ENCODE results near the gene MARS1. TPM values are rescaled to one million over a fixed set of nuclear protein-coding genes. Genes with fewer than 3 reads are reported as not detected.
"Not testable (repeated sequence)": the region's sequence is repeated elsewhere in the genome, so short reads cannot be mapped to it uniquely, and the experiment has no call there.

MARS1 gene
- total RNA-seq, result 10 to 100 TPM; 53.2 to 81.0 (median 62.7) TPM

DNA sequence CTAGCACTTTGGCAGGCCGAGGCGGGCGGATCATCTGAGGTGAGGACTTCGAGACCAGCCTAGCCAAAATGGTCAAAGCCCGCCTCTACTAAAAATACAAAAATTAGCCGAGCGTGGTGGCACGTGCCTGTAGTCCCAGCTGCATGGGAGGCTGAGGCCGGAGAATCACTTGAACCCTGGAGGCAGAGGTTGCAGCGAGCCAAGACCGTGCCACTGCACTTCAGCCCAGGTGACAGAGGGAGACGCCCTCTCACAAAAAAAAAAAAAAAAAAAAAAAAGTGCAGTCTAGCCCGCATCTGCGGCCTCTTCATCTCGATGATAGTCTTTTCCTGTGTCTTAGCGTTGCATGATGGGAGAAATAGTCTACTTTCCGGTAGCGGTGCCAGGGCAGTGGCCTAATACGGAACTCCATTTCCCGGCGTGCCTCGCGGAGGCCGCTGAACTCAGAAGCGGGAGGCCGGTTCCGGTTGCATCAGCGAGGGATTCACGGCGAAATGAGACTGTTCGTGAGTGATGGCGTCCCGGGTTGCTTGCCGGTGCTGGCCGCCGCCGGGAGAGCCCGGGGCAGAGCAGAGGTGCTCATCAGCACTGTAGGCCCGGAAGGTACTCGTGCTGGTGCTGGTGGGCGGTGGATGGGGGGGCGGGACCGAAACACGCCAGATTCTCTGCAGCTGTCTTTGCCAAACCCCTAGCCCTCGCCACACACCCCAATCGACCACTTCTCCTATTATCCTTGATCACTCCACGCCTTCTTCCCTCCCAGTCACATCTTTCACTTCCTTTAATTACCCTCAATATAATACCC lies at the start of gene MARS1:
Gene MARS1, plus strand, starts transcription at position 472 of the 805 bp plus-strand sequence. Its CDS starts 23 bp downstream, at position 495.
- peak; percentile 17 for TF ChIP-seq POLR2A (IDR thresholded peaks at IDR 0.05; ENCODE audit: low read depth)
- no peak for TF ChIP-seq EP300 (IDR thresholded peaks at IDR 0.05)
- TF ChIP-seq, protein P1, sequence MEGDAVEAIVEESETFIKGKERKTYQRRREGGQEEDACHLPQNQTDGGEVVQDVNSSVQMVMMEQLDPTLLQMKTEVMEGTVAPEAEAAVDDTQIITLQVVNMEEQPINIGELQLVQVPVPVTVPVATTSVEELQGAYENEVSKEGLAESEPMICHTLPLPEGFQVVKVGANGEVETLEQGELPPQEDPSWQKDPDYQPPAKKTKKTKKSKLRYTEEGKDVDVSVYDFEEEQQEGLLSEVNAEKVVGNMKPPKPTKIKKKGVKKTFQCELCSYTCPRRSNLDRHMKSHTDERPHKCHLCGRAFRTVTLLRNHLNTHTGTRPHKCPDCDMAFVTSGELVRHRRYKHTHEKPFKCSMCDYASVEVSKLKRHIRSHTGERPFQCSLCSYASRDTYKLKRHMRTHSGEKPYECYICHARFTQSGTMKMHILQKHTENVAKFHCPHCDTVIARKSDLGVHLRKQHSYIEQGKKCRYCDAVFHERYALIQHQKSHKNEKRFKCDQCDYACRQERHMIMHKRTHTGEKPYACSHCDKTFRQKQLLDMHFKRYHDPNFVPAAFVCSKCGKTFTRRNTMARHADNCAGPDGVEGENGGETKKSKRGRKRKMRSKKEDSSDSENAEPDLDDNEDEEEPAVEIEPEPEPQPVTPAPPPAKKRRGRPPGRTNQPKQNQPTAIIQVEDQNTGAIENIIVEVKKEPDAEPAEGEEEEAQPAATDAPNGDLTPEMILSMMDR (IDR thresholded peaks at IDR 0.05), result peak in 1 of 3 experiments; percentile 18
- TF ChIP-seq POLR2AphosphoS5 (IDR thresholded peaks at IDR 0.05), result peak; percentile 90 to 98
- H3K27ac ChIP-seq (replicated peaks in 1 of 4), result peak within 1 kb of the TSS; percentile 79 to 88 (median 86)
- H3K27me3 ChIP-seq, result peaks cover 0 to 10% (median 0%) of the 10 kb centered on the region in 4 donors
- H3K9me3 ChIP-seq, result no peaks in the 10 kb centered on the region
- 10% methylated on average over 38 of the region's 47 CpGs for WGBS
- H3K4me1 ChIP-seq, result peaks cover 15 to 20% (median 17%) of the 10 kb centered on the region in 4 donors
- peak; percentile 98 for DNase-seq (ENCODE audit: extremely low spot score)
- peak within 1 kb of the TSS; percentile 71 to 96 (median 92) for H3K4me3 ChIP-seq
- intact Hi-C loops (cut with DNase I), result no loop called here
- H3K36me3 ChIP-seq, result peaks cover 23 to 38% (median 37%) of the 10 kb centered on the region in 4 donors

DNA sequence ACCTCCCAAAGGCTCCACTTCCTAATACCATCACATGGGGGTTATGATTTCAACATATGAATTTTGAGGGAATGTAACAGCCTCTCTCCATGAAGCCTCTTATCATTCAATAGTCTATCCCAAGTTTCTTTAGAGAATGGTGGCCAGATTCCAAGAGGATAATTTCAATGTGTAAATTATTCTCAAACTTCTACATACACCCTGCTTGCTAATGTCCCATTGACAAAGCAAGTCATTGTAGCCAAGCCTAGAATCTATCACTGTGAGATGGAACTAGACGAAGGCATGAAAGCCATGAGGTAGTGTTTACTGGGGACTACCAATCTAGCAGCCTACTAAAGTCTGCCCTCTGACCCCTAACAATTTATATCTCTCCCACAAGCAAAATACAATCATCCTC lies 49.5 kb upstream of the MARS1 start:
- H3K27me3 ChIP-seq, result no peaks in the 10 kb centered on the region
- no peak overlapping the region for H3K27ac ChIP-seq (replicated peaks in 1 of 4)
- no peak overlapping the region for H3K4me3 ChIP-seq
- TF ChIP-seq POLR2A (IDR thresholded peaks at IDR 0.05; ENCODE audit: low read depth) (no peak), EP300 (IDR thresholded peaks at IDR 0.05) (no peak), POLR2AphosphoS5 (IDR thresholded peaks at IDR 0.05) (no peak)
- TF ChIP-seq, protein P1 (IDR thresholded peaks at IDR 0.05), result no peak
- intact Hi-C loops (cut with DNase I), result no loop called here
- H3K9me3 ChIP-seq, result no peaks in the 10 kb centered on the region
- H3K36me3 ChIP-seq, result no peaks in the 10 kb centered on the region
- H3K4me1 ChIP-seq, result no peaks in the 10 kb centered on the region
- DNase-seq (ENCODE audit: extremely low spot score), result no peak
- WGBS, result 69% methylated on average over 1 of the region's 1 CpG

DNA sequence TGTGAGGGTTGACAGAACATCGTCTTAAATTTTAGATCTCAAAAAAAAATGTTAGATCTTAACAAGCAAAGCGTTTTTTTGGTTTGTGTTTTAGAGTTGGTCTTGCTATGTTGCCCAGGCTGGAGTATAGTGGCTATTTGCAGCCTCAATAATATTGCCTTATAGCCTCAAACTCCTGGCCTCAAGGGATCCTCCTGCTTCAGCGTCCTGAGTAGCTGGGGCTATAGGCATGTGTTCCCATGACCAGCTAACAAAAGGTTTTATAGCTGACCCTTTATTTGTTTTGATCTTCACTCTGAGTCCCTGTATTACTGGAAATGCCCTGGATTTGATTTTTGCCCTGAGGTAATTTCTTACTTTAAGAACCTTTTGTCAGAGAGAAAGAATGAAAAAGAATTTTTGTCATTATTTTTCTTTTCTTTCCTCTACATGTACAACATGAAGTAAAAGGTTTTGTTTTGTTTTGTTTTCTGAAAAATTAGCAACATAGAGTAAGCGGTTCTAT lies 48.1 kb upstream of the MARS1 start:
- Histone ChIP-seq H3K9me3 (no peaks in the 10 kb centered on the region), H3K27me3 (no peaks in the 10 kb centered on the region), H3K4me3 (no peak overlapping the region), H3K36me3 (no peaks in the 10 kb centered on the region), H3K4me1 (no peaks in the 10 kb centered on the region), H3K27ac (replicated peaks in 1 of 4) (no peak overlapping the region)
- no peak for TF ChIP-seq EP300 (IDR thresholded peaks at IDR 0.05)
- TF ChIP-seq POLR2AphosphoS5 (IDR thresholded peaks at IDR 0.05), result no peak
- TF ChIP-seq POLR2A (IDR thresholded peaks at IDR 0.05; ENCODE audit: low read depth), result no peak
- TF ChIP-seq, protein P1 (IDR thresholded peaks at IDR 0.05), result no peak
- DNase-seq (ENCODE audit: extremely low spot score), result no peak
- 84% methylated on average over 4 of the region's 4 CpGs for WGBS
- intact Hi-C loops (cut with DNase I), result no loop called here

DNA sequence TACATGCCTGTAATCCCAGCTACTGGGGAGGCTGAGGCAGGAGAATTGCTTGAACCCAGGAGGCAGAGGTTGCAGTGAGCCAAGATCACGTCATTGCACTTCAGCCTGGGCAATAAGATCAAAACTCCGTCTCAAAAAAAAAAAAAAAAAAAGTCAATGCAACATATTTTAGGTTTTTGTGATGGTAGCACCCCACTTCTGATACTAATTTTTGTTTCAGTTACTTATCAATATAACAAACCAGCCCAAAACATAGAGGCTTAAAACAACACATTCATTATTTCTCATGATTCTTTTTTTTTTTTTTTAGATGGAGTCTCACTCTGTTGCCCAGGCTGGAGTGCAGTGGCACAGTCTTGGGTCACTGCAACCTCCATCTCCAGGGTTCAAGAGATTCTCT lies 46.5 kb upstream of the MARS1 start:
- 78% methylated on average over 2 of the region's 2 CpGs for WGBS
- intact Hi-C loops (cut with DNase I); H3K36me3 ChIP-seq; DNase-seq (ENCODE audit: extremely low spot score); H3K9me3 ChIP-seq; H3K4me1 ChIP-seq; H3K4me3 ChIP-seq; H3K27ac ChIP-seq (replicated peaks in 1 of 4); H3K27me3 ChIP-seq: not testable (repeated sequence)

DNA sequence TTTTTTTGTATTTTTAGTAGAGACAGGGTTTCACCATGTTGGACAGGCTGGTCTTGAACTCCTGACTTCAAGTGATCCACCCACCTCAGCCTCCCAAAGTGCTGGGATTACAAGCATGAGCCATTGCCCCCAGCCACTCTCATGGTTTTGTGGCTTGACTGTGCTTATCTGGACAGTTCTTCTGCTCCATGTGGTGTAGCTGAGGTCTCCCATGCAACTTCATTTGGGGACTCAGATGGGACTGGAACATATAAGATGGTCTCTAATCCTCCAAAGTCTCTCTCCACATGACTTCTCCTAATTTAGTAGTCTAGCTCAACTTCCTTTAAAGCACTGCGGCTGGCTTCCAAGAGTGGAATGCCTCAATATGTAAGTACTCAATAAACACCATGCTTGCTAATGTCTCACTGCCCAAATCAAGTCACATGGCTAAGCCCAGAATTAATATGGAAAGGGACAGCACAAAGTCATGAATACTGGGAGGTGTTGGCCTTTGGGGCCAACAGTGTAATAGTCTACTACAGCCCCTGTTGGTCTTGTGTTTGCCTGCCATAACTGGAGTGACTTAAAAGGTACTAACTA lies 45.9 kb upstream of the MARS1 start:
- Histone ChIP-seq H3K4me3 (no peak overlapping the region), H3K36me3 (no peaks in the 10 kb centered on the region), H3K27ac (replicated peaks in 1 of 4) (no peak overlapping the region), H3K4me1 (no peaks in the 10 kb centered on the region), H3K9me3 (no peaks in the 10 kb centered on the region), H3K27me3 (no peaks in the 10 kb centered on the region)
- TF ChIP-seq EP300 (IDR thresholded peaks at IDR 0.05) (no peak), POLR2AphosphoS5 (IDR thresholded peaks at IDR 0.05) (no peak), POLR2A (IDR thresholded peaks at IDR 0.05; ENCODE audit: low read depth) (no peak)
- TF ChIP-seq, protein P1 (IDR thresholded peaks at IDR 0.05), result no peak
- 57% methylated on average over 1 of the region's 1 CpG for WGBS
- intact Hi-C loops (cut with DNase I), result no loop called here
- DNase-seq (ENCODE audit: extremely low spot score), result no peak

DNA sequence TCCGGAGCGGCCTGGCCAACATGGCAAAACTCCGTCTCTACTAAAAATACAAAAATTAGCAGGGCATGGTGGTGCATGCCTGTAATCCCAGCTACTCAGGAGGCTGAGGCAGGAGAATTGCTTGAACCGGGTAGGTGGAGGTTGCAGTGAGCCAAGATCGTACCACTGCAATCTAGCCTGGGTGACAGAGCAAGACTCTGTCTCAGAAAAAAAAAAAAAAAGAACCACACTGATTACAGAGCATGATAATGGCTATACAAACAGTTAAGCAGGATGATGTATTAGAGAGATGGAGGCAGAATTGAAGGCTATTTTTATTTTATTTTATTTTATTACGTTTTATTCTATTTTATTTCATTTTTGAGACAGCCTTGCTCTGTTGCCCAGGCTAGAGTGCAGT lies 43.5 kb upstream of the MARS1 start:
- H3K4me3 ChIP-seq; H3K27ac ChIP-seq (replicated peaks in 1 of 4); H3K4me1 ChIP-seq; H3K36me3 ChIP-seq; DNase-seq (ENCODE audit: extremely low spot score); H3K9me3 ChIP-seq; H3K27me3 ChIP-seq; intact Hi-C loops (cut with DNase I): not testable (repeated sequence)
- 88% methylated on average over 6 of the region's 6 CpGs for WGBS

Measured in esophagus muscularis mucosa (tissue), 4 donors.